Thymus (tissue), 11 donors: ENCODE results near the gene IL17REL. TPM values are rescaled to one million over a fixed set of nuclear protein-coding genes. Genes with fewer than 3 reads are reported as not detected.

Source experiments
- DNase-seq, 9 donors: peaks; one replicate each; pipeline ENCODE4 v3.0.0-alpha.2; 2013; ENCODE audit warnings: low spot score in 9 of 9, low read depth in 6 of 9, missing footprints in 1 of 9
- H3K27ac ChIP-seq, 2 donors: one replicate each; pipeline ENCODE4 v1.5.1; 2013; ENCODE audit warnings: control low read depth in 1 of 2, low read depth in 1 of 2, low read length in 1 of 2, mild to moderate bottlenecking in 1 of 2, moderate library complexity in 1 of 2
- H3K27me3 ChIP-seq, 2 donors: one replicate each; pipeline ENCODE4 v1.5.1; 2013; ENCODE audit warnings: low read length in 1 of 2; ENCODE audit not compliant: control insufficient read depth in 2 of 2, insufficient read depth in 1 of 2
- H3K36me3 ChIP-seq, 2 donors: one replicate each; pipeline ENCODE4 v1.5.1; 2013; ENCODE audit warnings: low read length in 1 of 2, mild to moderate bottlenecking in 1 of 2, moderate library complexity in 1 of 2; ENCODE audit not compliant: control insufficient read depth in 2 of 2, insufficient read depth in 2 of 2
- H3K4me1 ChIP-seq, 2 donors: one replicate each; pipeline ENCODE4 v1.5.1; 2013; ENCODE audit warnings: low read length in 2 of 2; ENCODE audit not compliant: control insufficient read depth in 2 of 2, insufficient read depth in 2 of 2
- H3K4me3 ChIP-seq, 2 donors: one replicate each; pipeline ENCODE4 v1.5.1; 2013; ENCODE audit warnings: low read length in 2 of 2, control low read depth in 1 of 2, mild to moderate bottlenecking in 1 of 2
- H3K9me3 ChIP-seq, 2 donors: one replicate each; pipeline ENCODE4 v1.5.1; 2013; ENCODE audit warnings: low read length in 1 of 2, mild to moderate bottlenecking in 1 of 2; ENCODE audit not compliant: control insufficient read depth in 2 of 2, insufficient read depth in 1 of 2
- WGBS: extraction: QIAGEN DNeasy Blood & Tissue Kit; methylation state at CpG from one replicate; pipeline ENCODE4 v1.1.7; 2013; 5-methylcytosine and 5-hydroxymethylcytosine counted together
- polyA plus RNA-seq: library from polyadenylated mRNA; stranded (reverse); fragments of 200-250 nt; gene quantifications from one replicate; pipeline ENCODE4 v1.2.3, GENCODE V29; 2013
- total RNA-seq: library from RNA; stranded (reverse); fragments of 120-200 nt; gene quantifications from one replicate; pipeline ENCODE4 v1.2.4, GENCODE V29; 2013
- donor health status: healthy.

Gene IL17REL
- total and polyA plus RNA-seq, 2 donors = 2.4 to 5.9 TPM

DNA sequence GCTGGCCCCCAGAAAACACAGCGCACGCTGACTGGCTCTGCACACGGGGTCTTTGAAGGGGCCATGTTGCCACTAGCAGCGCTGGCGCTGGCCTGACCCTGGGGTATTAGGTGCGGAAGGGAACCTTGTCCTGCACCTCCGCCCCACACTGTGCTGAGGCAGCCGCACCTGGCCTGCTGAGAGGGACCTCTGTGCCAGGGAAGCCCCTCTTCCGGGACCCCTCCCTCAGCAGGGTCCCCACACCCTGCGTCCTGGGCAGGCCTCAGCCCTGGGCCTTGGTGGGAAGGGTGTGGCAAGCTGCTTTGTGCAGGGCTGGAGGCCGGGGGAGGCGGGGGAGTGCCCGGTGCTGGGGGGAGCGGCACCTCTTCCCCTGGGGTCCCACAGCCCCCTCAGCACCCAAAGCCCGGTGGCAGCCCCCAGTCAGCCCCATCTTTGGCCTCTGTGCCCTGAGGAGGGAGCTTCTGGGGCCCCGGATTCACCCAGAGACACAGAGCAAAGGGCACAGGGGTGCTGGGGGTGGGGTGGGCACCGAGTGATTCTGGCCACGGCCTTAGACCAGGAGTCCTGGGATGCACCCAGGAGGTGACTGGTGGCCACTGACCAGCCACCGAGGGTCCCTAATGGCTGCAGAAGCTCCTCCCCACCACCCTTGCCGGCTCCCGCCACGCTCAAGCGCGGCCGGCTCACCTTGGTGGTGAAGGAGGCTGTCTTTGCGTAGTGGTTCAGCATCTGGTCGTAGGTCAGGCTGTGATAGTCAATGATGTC, 34.1 kb upstream of the IL17REL start:
- Histone ChIP-seq H3K27me3 (peaks cover 0 to 12% of the 10 kb centered on the region in 2 donors), H3K27ac (no peak overlapping the region), H3K4me1 (no peaks in the 10 kb centered on the region), H3K36me3 (no peaks in the 10 kb centered on the region), H3K4me3 (no peak overlapping the region), H3K9me3 (no peaks in the 10 kb centered on the region)
- no peak for DNase-seq
- 96% methylated on average over 27 of the region's 27 CpGs for WGBS

DNA sequence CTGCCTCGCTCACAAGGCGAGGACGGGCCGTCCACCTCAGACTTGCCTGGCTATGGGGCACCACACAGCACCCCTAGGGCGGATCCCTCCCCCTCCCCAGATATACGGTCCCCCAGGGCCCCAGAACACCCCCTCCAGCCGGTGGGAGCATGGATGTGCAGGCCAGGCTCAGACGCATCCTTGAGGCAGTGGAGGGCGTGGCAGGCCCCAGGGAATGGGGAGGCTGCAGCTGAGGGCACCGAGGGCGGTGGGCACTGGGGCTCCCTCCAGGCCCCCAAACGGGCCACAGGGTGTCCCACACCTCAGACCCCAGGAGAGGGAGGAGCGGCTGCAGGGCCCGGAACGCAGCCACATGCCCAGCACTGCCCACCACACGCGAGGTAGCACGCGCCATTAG, 33.5 kb upstream of the IL17REL start:
- H3K4me1 ChIP-seq = no peaks in the 10 kb centered on the region
- H3K27ac ChIP-seq = no peak overlapping the region
- H3K4me3 ChIP-seq = no peak overlapping the region
- H3K9me3 ChIP-seq = no peaks in the 10 kb centered on the region
- H3K36me3 ChIP-seq = no peaks in the 10 kb centered on the region
- H3K27me3 ChIP-seq = peaks cover 0 to 12% of the 10 kb centered on the region in 2 donors
- DNase-seq = no peak
- WGBS = 95% methylated on average over 19 of the region's 19 CpGs

DNA sequence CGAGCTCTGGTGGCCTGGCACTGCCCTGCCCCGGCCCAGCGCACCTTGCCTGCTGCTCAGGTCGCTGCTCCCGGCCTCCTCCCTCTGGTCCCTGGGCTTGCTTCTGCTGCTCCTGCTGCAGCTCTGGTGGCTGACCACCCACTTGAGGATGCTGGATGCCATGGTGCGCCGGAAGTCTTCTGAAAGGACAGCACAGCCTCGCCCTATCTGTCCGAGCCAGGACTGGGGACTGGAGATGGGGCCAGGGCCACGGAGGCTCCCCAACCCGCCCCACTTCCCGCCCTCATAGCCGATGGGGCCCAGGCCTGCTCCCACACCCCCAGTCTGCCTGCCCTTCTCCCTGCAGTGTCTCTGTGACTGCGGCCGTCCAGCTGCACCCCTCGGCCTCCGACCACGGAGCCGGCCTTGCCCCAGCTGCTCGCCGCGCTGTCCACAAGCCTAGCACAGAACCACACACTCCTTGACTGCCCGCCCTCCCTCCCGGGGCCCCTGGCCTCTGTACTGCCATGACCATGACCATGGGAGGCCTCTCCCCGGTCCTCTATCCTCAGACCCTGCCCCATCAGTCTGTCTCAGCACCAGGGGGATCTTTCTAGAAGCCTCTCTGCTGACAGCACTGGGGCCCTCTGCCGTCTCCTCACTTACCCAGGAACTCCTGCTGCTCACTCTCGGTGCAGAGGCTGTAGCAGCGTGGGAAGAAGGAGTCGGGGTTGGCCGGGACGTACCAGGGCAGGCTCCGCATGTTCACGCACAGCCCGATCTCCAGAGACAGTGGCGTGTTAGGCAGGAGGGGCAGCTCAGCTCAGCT, 32.9 kb upstream of the IL17REL start:
- H3K9me3 ChIP-seq = no peaks in the 10 kb centered on the region
- DNase-seq = no peak
- no peaks in the 10 kb centered on the region for H3K4me1 ChIP-seq
- H3K27me3 ChIP-seq = peaks cover 0 to 12% of the 10 kb centered on the region in 2 donors
- H3K4me3 ChIP-seq = no peak overlapping the region
- no peaks in the 10 kb centered on the region for H3K36me3 ChIP-seq
- H3K27ac ChIP-seq = no peak overlapping the region
- WGBS = 89% methylated on average over 35 of the region's 35 CpGs

DNA sequence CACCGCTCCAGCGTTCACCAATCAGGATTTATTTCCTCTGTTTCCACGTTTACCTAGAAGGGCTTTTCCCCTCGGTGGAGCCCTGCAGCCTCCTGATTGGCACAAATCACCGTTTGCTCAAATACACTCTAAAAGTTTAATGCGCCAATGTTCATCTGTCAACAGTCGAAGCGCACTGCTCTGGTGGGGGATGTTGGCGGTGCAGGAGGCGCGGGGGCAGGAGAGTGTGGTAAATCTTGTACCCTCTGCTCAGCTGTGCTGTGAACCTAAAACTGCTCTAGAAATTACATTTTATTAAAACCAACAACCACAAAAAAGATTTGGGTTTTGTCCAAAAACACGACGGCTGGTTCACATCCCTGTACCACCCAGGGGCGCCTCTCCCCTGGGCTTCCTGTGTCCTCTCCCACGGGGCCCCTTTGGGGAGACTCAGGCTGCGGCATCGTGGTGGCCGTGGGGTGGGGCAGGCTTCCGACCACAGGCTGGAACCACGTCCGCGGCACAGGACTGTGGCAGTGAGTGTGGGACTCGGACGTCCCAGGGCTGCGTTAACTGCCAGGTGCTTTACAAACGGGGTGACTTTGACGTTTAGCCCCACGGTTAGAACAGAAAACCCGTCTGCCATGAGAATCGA, 32.0 kb upstream of the IL17REL start:
- no peak for DNase-seq
- 6% methylated on average over 30 of the region's 30 CpGs for WGBS
- peaks cover 0 to 3% of the 10 kb centered on the region in 2 donors for H3K9me3 ChIP-seq
- H3K27me3 ChIP-seq = peaks cover 0 to 12% of the 10 kb centered on the region in 2 donors
- H3K4me3 ChIP-seq = no peak overlapping the region
- H3K36me3 ChIP-seq = no peaks in the 10 kb centered on the region
- no peaks in the 10 kb centered on the region for H3K4me1 ChIP-seq
- no peak overlapping the region for H3K27ac ChIP-seq

DNA sequence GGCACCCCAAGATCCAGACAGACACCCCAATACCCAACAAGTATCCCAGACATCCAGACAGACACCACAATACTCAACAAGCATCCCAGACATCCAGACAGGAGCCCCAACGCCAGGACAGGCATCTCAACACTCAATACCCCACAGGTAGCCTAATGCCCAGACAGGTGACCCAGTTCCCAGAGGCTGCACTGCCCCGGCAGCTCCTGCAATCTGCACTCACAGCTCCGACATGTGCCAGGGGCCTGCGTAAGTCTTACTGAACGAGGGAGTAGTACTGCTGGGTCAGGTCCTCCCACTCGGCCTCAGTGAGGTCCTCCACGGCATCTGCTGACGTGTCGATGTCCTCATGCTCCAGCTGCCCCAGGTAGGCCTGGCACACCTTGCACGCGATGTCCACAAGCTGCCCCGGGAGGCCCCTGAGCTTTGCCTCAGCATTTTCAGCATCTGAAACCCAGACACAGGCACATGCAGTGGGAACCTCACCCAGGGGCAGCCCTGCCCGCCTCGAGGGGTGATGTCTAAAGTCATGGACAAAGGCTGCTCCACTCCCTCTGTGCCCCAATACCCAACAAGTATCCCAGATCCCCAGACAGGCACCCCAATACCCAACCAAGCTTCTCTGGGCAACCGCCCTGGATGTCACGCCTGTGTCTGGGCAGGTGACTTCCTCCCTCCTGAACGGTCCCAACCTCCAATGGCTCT, 28.9 kb upstream of the IL17REL start:
- Histone ChIP-seq H3K4me1 (no peaks in the 10 kb centered on the region), H3K9me3 (peaks cover 0 to 8% of the 10 kb centered on the region in 2 donors), H3K27me3 (peaks cover 0 to 12% of the 10 kb centered on the region in 2 donors), H3K36me3 (no peaks in the 10 kb centered on the region), H3K27ac (no peak overlapping the region), H3K4me3 (no peak overlapping the region)
- WGBS = 85% methylated on average over 17 of the region's 17 CpGs
- no peak for DNase-seq

DNA sequence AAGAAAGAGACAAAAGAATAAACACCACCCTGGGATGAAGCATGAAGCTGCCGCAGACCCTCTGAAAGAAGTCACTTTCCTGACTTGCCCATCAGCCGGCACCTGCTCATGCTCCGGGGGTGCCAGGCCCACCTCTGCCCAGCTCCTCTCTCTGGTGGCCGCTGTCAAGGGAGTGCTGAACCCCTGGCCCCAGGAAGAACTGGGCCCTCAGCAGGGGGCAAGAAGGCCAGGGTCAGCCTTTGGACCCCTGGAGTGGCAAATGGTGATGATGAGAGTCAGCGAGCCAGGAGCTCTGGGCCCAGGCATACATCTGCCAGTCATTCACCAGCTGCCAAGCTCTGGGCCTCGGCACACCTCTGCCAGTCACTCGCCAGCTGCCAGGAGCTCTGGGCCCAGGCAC, 28.2 kb upstream of the IL17REL start:
- WGBS = 95% methylated on average over 7 of the region's 7 CpGs
- no peaks in the 10 kb centered on the region for H3K4me1 ChIP-seq

DNA sequence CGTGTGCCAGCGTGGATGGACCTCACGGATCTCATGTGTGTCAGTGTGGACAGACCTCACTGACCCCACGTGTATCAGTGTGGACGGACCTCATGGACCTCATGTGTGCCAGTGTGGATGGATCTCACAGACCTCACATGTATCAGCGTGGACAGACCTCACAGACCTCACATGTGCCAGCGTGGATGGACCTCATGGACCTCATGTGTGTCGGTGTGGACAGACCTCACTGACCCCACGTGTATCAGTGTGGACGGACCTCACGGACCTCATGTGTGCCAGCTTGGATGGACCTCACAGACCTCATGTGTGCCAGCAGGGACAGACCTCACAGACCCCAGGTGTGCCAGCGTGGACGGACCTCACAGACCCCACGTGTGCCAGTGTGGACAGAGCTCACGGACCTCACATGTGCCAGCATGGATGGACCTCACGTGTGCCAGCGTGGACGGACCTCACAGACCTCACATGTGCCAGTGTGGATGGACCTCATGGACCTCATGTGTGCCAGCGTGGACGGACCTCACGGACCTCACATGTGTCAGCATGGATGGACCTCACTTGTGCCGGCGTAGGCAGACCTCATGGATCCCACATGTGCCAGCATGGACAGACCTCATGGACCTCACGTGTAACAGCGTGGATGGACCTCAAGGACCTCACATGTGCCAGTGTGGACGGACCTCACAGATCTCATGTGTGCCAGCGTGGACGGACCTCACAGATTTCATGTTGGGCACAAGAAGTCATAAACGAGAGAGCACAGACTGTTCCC, 27.3 kb upstream of the IL17REL start:
- no peak overlapping the region for H3K4me3 ChIP-seq
- DNase-seq = no peak
- H3K4me1 ChIP-seq = no peaks in the 10 kb centered on the region
- no peaks in the 10 kb centered on the region for H3K36me3 ChIP-seq
- H3K9me3 ChIP-seq = peaks cover 0 to 8% of the 10 kb centered on the region in 2 donors
- H3K27ac ChIP-seq = no peak overlapping the region
- H3K27me3 ChIP-seq = peaks cover 0 to 21% of the 10 kb centered on the region in 2 donors
- 97% methylated on average over 29 of the region's 29 CpGs for WGBS

More for the DNA sequence above, 28.2 kb upstream of the IL17REL start:
- H3K27ac ChIP-seq = no peak overlapping the region
- no peaks in the 10 kb centered on the region for H3K36me3 ChIP-seq
- DNase-seq = no peak
- H3K9me3 ChIP-seq = peaks cover 0 to 8% of the 10 kb centered on the region in 2 donors
- H3K4me3 ChIP-seq = no peak overlapping the region
- peaks cover 0 to 16% of the 10 kb centered on the region in 2 donors for H3K27me3 ChIP-seq

DNA sequence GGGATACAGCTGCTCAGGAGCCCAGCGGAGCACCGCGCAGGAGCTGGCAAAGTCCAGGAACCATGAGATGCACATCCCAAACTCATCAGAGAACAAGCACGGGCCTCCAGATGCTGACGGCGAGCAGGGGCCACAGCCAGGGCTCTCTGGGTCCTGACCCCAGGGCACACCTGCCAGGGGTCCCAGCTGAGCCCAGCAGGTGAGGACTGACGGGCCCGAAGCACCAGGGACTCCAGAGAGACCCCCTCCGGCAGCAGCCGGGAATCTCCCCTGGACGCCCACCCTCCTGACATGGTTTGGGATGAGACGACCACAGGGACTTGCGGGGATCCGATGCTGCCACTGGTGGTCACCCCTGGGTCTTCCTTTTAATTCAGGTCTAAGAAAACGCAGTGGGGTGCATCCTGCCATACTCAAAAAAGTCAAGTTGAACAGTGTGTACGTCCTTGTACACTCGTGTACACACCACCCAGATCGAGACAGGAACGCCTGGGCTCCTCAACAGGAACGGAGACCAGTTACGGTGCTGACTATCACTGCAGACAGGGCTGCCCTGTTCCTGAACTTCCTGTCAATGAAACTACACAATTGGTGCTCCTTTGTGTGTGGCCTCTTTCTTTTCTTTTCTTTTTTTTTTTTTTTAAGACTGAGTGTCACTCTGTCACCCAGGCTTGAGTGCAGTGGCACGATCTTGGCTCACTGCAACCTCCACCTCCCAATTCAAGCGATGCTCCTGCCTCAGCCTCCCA, 23.6 kb upstream of the IL17REL start:
- no peak overlapping the region for H3K27ac ChIP-seq
- DNase-seq = no peak
- WGBS = 83% methylated on average over 23 of the region's 23 CpGs
- H3K27me3 ChIP-seq = peaks cover 0 to 24% of the 10 kb centered on the region in 2 donors
- no peak overlapping the region for H3K4me3 ChIP-seq
- H3K9me3 ChIP-seq = peaks cover 0 to 8% of the 10 kb centered on the region in 2 donors
- H3K36me3 ChIP-seq = no peaks in the 10 kb centered on the region
- H3K4me1 ChIP-seq = no peaks in the 10 kb centered on the region
